Measurements from ENCODE around the gene CCDC127.

The CCDC127 gene

GRCh38 chr5:185095-186070, 32.6 kb downstream of the CCDC127 start:
- intact Hi-C loops (cut with micrococcal nuclease): no loop called here
- Mint-ChIP-seq H3K4me3 (no peak overlapping the region), H3K27me3 (peaks cover 21% of the 10 kb centered on the region)

GRCh38 chr5:184471-184870, 33.5 kb downstream of the CCDC127 start:
- intact Hi-C loops (cut with micrococcal nuclease): no loop called here
- Mint-ChIP-seq H3K4me3 (no peak overlapping the region), H3K9me3 (no peaks in the 10 kb centered on the region), H3K27ac (no peak overlapping the region), H3K4me1 (ENCODE audit: low read depth) (peaks cover 7% of the 10 kb centered on the region), H3K27me3 (peaks cover 17% of the 10 kb centered on the region), H3K36me3 (ENCODE audit: low read depth) (no peaks in the 10 kb centered on the region)

More at GRCh38 chr5:185095-186070, 32.6 kb downstream of the CCDC127 start:
- no peak overlapping the region for H3K27ac Mint-ChIP-seq
- H3K9me3 Mint-ChIP-seq: no peaks in the 10 kb centered on the region
- no peaks in the 10 kb centered on the region for H3K36me3 Mint-ChIP-seq (ENCODE audit: low read depth)
- H3K4me1 Mint-ChIP-seq (ENCODE audit: low read depth): peaks cover 7% of the 10 kb centered on the region

- Mint-ChIP-seq H3K27ac (no peak overlapping the region), H3K36me3 (ENCODE audit: low read depth) (no peaks in the 10 kb centered on the region), H3K4me3 (no peak overlapping the region), H3K4me1 (ENCODE audit: low read depth) (no peaks in the 10 kb centered on the region), H3K27me3 (peaks cover 4% of the 10 kb centered on the region), H3K9me3 (no peaks in the 10 kb centered on the region)
- intact Hi-C loops (cut with micrococcal nuclease): no loop called here
These were observed 35.8 kb downstream of the CCDC127 start for GRCh38 chr5:182126-182525.

GRCh38 chr5:181566-181965, 36.4 kb downstream of the CCDC127 start:
- no peak overlapping the region for H3K4me3 Mint-ChIP-seq
- no peaks in the 10 kb centered on the region for H3K9me3 Mint-ChIP-seq
- H3K4me1 Mint-ChIP-seq (ENCODE audit: low read depth): no peaks in the 10 kb centered on the region
- intact Hi-C loops (cut with micrococcal nuclease): no loop called here
- peaks cover 3% of the 10 kb centered on the region for H3K27me3 Mint-ChIP-seq
- H3K36me3 Mint-ChIP-seq (ENCODE audit: low read depth): no peaks in the 10 kb centered on the region
- no peak overlapping the region for H3K27ac Mint-ChIP-seq

- Mint-ChIP-seq H3K27ac (no peak overlapping the region), H3K36me3 (ENCODE audit: low read depth) (no peaks in the 10 kb centered on the region), H3K9me3 (no peaks in the 10 kb centered on the region), H3K27me3 (peaks cover 3% of the 10 kb centered on the region), H3K4me1 (ENCODE audit: low read depth) (no peaks in the 10 kb centered on the region), H3K4me3 (no peak overlapping the region)
- intact Hi-C loops (cut with micrococcal nuclease): no loop called here
These were observed 36.8 kb downstream of the CCDC127 start for GRCh38 chr5:181160-181559.

- H3K9me3 Mint-ChIP-seq: no peaks in the 10 kb centered on the region
- no peak overlapping the region for H3K4me3 Mint-ChIP-seq
- H3K27ac Mint-ChIP-seq: no peak overlapping the region
- H3K27me3 Mint-ChIP-seq: peaks cover 3% of the 10 kb centered on the region
- no peaks in the 10 kb centered on the region for H3K36me3 Mint-ChIP-seq (ENCODE audit: low read depth)
- H3K4me1 Mint-ChIP-seq (ENCODE audit: low read depth): no peaks in the 10 kb centered on the region
- intact Hi-C loops (cut with micrococcal nuclease): no loop called here
These were observed 37.6 kb downstream of the CCDC127 start for GRCh38 chr5:180286-180918.

- no peak overlapping the region for H3K27ac Mint-ChIP-seq
- H3K27me3 Mint-ChIP-seq: peaks cover 3% of the 10 kb centered on the region
- H3K36me3 Mint-ChIP-seq (ENCODE audit: low read depth): no peaks in the 10 kb centered on the region
- intact Hi-C loops (cut with micrococcal nuclease): no loop called here
- H3K4me3 Mint-ChIP-seq: no peak overlapping the region
- H3K9me3 Mint-ChIP-seq: no peaks in the 10 kb centered on the region
- no peaks in the 10 kb centered on the region for H3K4me1 Mint-ChIP-seq (ENCODE audit: low read depth)
These were observed 38.6 kb downstream of the CCDC127 start for GRCh38 chr5:179401-179800.

- H3K27ac Mint-ChIP-seq: no peak overlapping the region
- H3K9me3 Mint-ChIP-seq: no peaks in the 10 kb centered on the region
- H3K4me3 Mint-ChIP-seq: no peak overlapping the region
- no peaks in the 10 kb centered on the region for H3K4me1 Mint-ChIP-seq (ENCODE audit: low read depth)
- H3K36me3 Mint-ChIP-seq (ENCODE audit: low read depth): no peaks in the 10 kb centered on the region
- intact Hi-C loops (cut with micrococcal nuclease): no loop called here
- peaks cover 3% of the 10 kb centered on the region for H3K27me3 Mint-ChIP-seq
These were observed 39.8 kb downstream of the CCDC127 start for GRCh38 chr5:178110-178509.

- H3K27me3 Mint-ChIP-seq: peaks cover 3% of the 10 kb centered on the region
- intact Hi-C loops (cut with micrococcal nuclease): no loop called here
These were observed 41.6 kb downstream of the CCDC127 start for GRCh38 chr5:176296-176823.

GRCh38 chr5:174876-175465, 43.0 kb downstream of the CCDC127 start:
- no peak overlapping the region for H3K27ac Mint-ChIP-seq

More at GRCh38 chr5:176296-176823, 41.6 kb downstream of the CCDC127 start:
- no peak overlapping the region for H3K27ac Mint-ChIP-seq
- H3K4me1 Mint-ChIP-seq (ENCODE audit: low read depth): no peaks in the 10 kb centered on the region
- H3K4me3 Mint-ChIP-seq: no peak overlapping the region
- no peaks in the 10 kb centered on the region for H3K36me3 Mint-ChIP-seq (ENCODE audit: low read depth)
- no peaks in the 10 kb centered on the region for H3K9me3 Mint-ChIP-seq

GRCh38 chr5:174291-174600, 43.7 kb downstream of the CCDC127 start:
- no peaks in the 10 kb centered on the region for H3K4me1 Mint-ChIP-seq (ENCODE audit: low read depth)
- H3K4me3 Mint-ChIP-seq: no peak overlapping the region
- peaks cover 1% of the 10 kb centered on the region for H3K27me3 Mint-ChIP-seq
- intact Hi-C loops (cut with micrococcal nuclease): no loop called here
- no peaks in the 10 kb centered on the region for H3K9me3 Mint-ChIP-seq
- H3K27ac Mint-ChIP-seq: no peak overlapping the region
- H3K36me3 Mint-ChIP-seq (ENCODE audit: low read depth): no peaks in the 10 kb centered on the region

More at GRCh38 chr5:174876-175465, 43.0 kb downstream of the CCDC127 start:
- Mint-ChIP-seq H3K27me3 (peaks cover 1% of the 10 kb centered on the region), H3K9me3 (no peaks in the 10 kb centered on the region), H3K4me1 (ENCODE audit: low read depth) (no peaks in the 10 kb centered on the region), H3K4me3 (no peak overlapping the region), H3K36me3 (ENCODE audit: low read depth) (no peaks in the 10 kb centered on the region)
- intact Hi-C loops (cut with micrococcal nuclease): no loop called here

GRCh38 chr5:173392-174290, 44.3 kb downstream of the CCDC127 start:
- peaks cover 1% of the 10 kb centered on the region for H3K27me3 Mint-ChIP-seq
- H3K36me3 Mint-ChIP-seq (ENCODE audit: low read depth): no peaks in the 10 kb centered on the region
- H3K9me3 Mint-ChIP-seq: no peaks in the 10 kb centered on the region
- no peak overlapping the region for H3K27ac Mint-ChIP-seq
- H3K4me3 Mint-ChIP-seq: no peak overlapping the region
- intact Hi-C loops (cut with micrococcal nuclease): no loop called here
- H3K4me1 Mint-ChIP-seq (ENCODE audit: low read depth): no peaks in the 10 kb centered on the region

GRCh38 chr5:172841-173251, 45.1 kb downstream of the CCDC127 start:
- H3K36me3 Mint-ChIP-seq (ENCODE audit: low read depth): no peaks in the 10 kb centered on the region
- no peaks in the 10 kb centered on the region for H3K9me3 Mint-ChIP-seq
- no peaks in the 10 kb centered on the region for H3K4me1 Mint-ChIP-seq (ENCODE audit: low read depth)
- peaks cover 1% of the 10 kb centered on the region for H3K27me3 Mint-ChIP-seq
- H3K4me3 Mint-ChIP-seq: no peak overlapping the region
- intact Hi-C loops (cut with micrococcal nuclease): no loop called here
- no peak overlapping the region for H3K27ac Mint-ChIP-seq

All from dendritic cell treated with granulocyte-macrophage colony-stimulating factor and Interleukin-4, amounts not matched to agents 40 ng/mL and 50 ng/mL, for 4 days (primary cell).